HepG2 (cell line): ENCODE results near the gene AFDN. TPM values are rescaled to one million over a fixed set of nuclear protein-coding genes. Genes with fewer than 3 reads are reported as not detected.

Source experiments
- ATF7-NPFF ChIP-seq: sonication (generic); formaldehyde crosslinking; IDR thresholded peaks from 2 replicates; pipeline ENCODE4 v1.8.1; 2023; ENCODE audit warnings: mild to moderate bottlenecking, low read depth, missing genetic modification reagents, moderate library complexity
- CCAR2 ChIP-seq: fragments of 200-400 bp; formaldehyde crosslinking; optimal IDR thresholded peaks from 2 replicates; pipeline ENCODE3; 2018; ENCODE audit warnings: low read depth, mild to moderate bottlenecking, low read length, moderate library complexity
- CTCF ChIP-seq: sonication (generic); formaldehyde crosslinking; IDR thresholded peaks from 2 replicates; pipeline ENCODE4 v1.5.0; 2020; ENCODE audit warnings: mild to moderate bottlenecking, missing genetic modification reagents, moderate library complexity
- GTF2F1 ChIP-seq: fragments of 150-350 bp; IDR thresholded peaks from 2 replicates; pipeline ENCODE4 v1.6.1; 2014; ENCODE audit warnings: low read length
- LCORL ChIP-seq, 2 experiments: fragments of 450-650 bp in 1 of 2; sonication (generic) in 1 of 2; formaldehyde crosslinking in 1 of 2; IDR thresholded peaks; 2 replicates each; pipeline versions ENCODE4 v1.5.0 to v1.6.1; 2017 to 2020; ENCODE audit warnings: antibody characterized with exemption in 1 of 2, missing genetic modification reagents in 1 of 2
- MAFK ChIP-seq, 2 experiments: IDR thresholded peaks in 1 of 2; conservative IDR thresholded peaks in 1 of 2; 2 replicates each; pipeline ENCODE4 v1.6.1; 2011; ENCODE audit warnings: improper control_type of control experiment in 2 of 2, low read length in 2 of 2
- NRL ChIP-seq: sonication (generic); formaldehyde crosslinking; IDR thresholded peaks from 2 replicates; pipeline ENCODE4 v1.5.0; 2020; ENCODE audit warnings: missing genetic modification reagents, mild to moderate bottlenecking, moderate library complexity, borderline replicate concordance
- REXO4 ChIP-seq: sonication (generic); formaldehyde crosslinking; IDR thresholded peaks from 2 replicates; pipeline ENCODE4 v1.8.0; 2022; ENCODE audit warnings: missing genetic modification reagents, mild to moderate bottlenecking, borderline replicate concordance
- RFXAP ChIP-seq: sonication (generic); formaldehyde crosslinking; IDR thresholded peaks from 2 replicates; pipeline ENCODE4 v1.4.0; 2020; ENCODE audit warnings: missing genetic modification reagents, borderline replicate concordance
- RXRA ChIP-seq: sonication (generic); formaldehyde crosslinking; IDR thresholded peaks from 2 replicates; pipeline ENCODE4 v1.5.1; 2020; ENCODE audit warnings: missing genetic modification reagents
- SALL1 ChIP-seq: sonication (generic); formaldehyde crosslinking; IDR thresholded peaks from 2 replicates; pipeline ENCODE4 v1.8.0; 2022; ENCODE audit warnings: mild to moderate bottlenecking, missing genetic modification reagents
- SIX1 ChIP-seq: sonication (generic); formaldehyde crosslinking; IDR thresholded peaks from 2 replicates; pipeline ENCODE4 v1.4.0; 2020; ENCODE audit warnings: missing genetic modification reagents, borderline replicate concordance
- SP5 ChIP-seq: IDR thresholded peaks from 2 replicates; pipeline ENCODE4 v1.6.1; 2016; ENCODE audit warnings: low read depth, borderline replicate concordance
- TARDBP ChIP-seq: sonication (generic); formaldehyde crosslinking; IDR thresholded peaks from 2 replicates; pipeline ENCODE4 v1.8.0; 2022; ENCODE audit warnings: mild to moderate bottlenecking, missing genetic modification reagents
- TBX2 ChIP-seq: sonication (generic); formaldehyde crosslinking; IDR thresholded peaks from 2 replicates; pipeline ENCODE4 v1.5.0; 2020; ENCODE audit warnings: missing genetic modification reagents, mild to moderate bottlenecking, borderline replicate concordance
- U2AF1 ChIP-seq: fragments of 200-400 bp; formaldehyde crosslinking; optimal IDR thresholded peaks from 2 replicates; pipeline ENCODE3; 2017; ENCODE audit warnings: mild to moderate bottlenecking, low read depth, low read length
- XRCC5 ChIP-seq: fragments of 200-400 bp; formaldehyde crosslinking; optimal IDR thresholded peaks from 2 replicates; pipeline ENCODE3; 2017; ENCODE audit warnings: mild to moderate bottlenecking, low read length
- ZBTB7A ChIP-seq: sonication (generic); formaldehyde crosslinking; IDR thresholded peaks from 2 replicates; pipeline ENCODE4 v1.8.0; 2022; ENCODE audit warnings: mild to moderate bottlenecking, missing genetic modification reagents
- ZFP91 ChIP-seq: sonication (generic); formaldehyde crosslinking; IDR thresholded peaks from 2 replicates; pipeline ENCODE4 v1.9.0; 2022; ENCODE audit warnings: missing genetic modification reagents, mild to moderate bottlenecking, borderline replicate concordance
- ZNF292 ChIP-seq: sonication (generic); formaldehyde crosslinking; IDR thresholded peaks from 2 replicates; pipeline ENCODE4 v1.8.1; 2022; ENCODE audit warnings: mild to moderate bottlenecking, low read depth, missing genetic modification reagents, borderline replicate concordance
- ZNF337 ChIP-seq: sonication (generic); formaldehyde crosslinking; IDR thresholded peaks from 2 replicates; pipeline ENCODE4 v1.5.1; 2020; ENCODE audit warnings: missing genetic modification reagents, low read depth, mild to moderate bottlenecking, borderline replicate concordance
- ZNF790 ChIP-seq: sonication (generic); formaldehyde crosslinking; IDR thresholded peaks from 2 replicates; pipeline ENCODE4 v1.8.0; 2022; ENCODE audit warnings: missing genetic modification reagents, mild to moderate bottlenecking, borderline replicate concordance
- ZNF891 ChIP-seq: sonication (generic); formaldehyde crosslinking; IDR thresholded peaks from 2 replicates; pipeline ENCODE4 v1.5.0; 2020; ENCODE audit warnings: mild to moderate bottlenecking, missing genetic modification reagents
- ZSCAN20 ChIP-seq: sonication (generic); formaldehyde crosslinking; IDR thresholded peaks from 2 replicates; pipeline ENCODE4 v1.4.0; 2020; ENCODE audit warnings: missing genetic modification reagents, mild to moderate bottlenecking, borderline replicate concordance
- ZSCAN21 ChIP-seq: sonication (generic); formaldehyde crosslinking; IDR thresholded peaks from 2 replicates; pipeline ENCODE4 v1.8.0; 2022; ENCODE audit warnings: mild to moderate bottlenecking, missing genetic modification reagents, moderate library complexity, borderline replicate concordance
- polyA plus RNA-seq, 8 experiments: library from polyadenylated mRNA; depleted of rRNA in 3 of 8; stranded (reverse) in 7 of 8; unstranded in 1 of 8; fragments of >200 nt; fragmentation: Illumina TruSeq in 4 of 8; extraction: Trizol in 4 of 8; gene quantifications; 2 replicates each; pipeline versions ENCODE4 v1.2.1 to v1.2.3, GENCODE V29; 2011 to 2016; ENCODE audit warnings: low read depth in 4 of 8, missing spikeins in 1 of 8, mixed read lengths in 1 of 8; ENCODE audit not compliant: insufficient read depth in 1 of 8
- total RNA-seq, 5 experiments: library from RNA; depleted of rRNA; stranded (reverse); fragments of >200 nt; fragmentation: Illumina TruSeq; extraction: Trizol; gene quantifications; 2 replicates each; pipeline ENCODE4 v1.2.3, GENCODE V29; 2016; ENCODE audit warnings: low read depth in 1 of 5

The AFDN gene
- total and polyA plus RNA-seq, 2 of the 13 experiments (the other 11 are each of a cell fraction or from before 2014, with no cell fraction given) = 136 to 151 TPM

- TF ChIP-seq MAFK (conservative IDR thresholded peaks at IDR 0.05 in 1 of 2, IDR thresholded peaks at IDR 0.05 in 1 of 2; ENCODE audit: low read length in 2 of 2) (no peak; a peak in 1 of 4 replicates), REXO4 (CRISPR knock-in tag) (no peak), SALL1 (CRISPR knock-in tag) (peak; percentile 57; the same call in 1 of the 2 replicates), ZNF292 (CRISPR knock-in tag) (peak; percentile 75; the same call in 1 of the 2 replicates), ZFP91 (CRISPR knock-in tag) (peak; percentile 20; the same call in 1 of the 2 replicates), ZBTB7A (CRISPR knock-in tag) (peak; percentile 43; the same call in 1 of the 2 replicates), U2AF1 (no peak), LCORL (IDR thresholded peaks at IDR 0.05) (no peak), LCORL (CRISPR knock-in tag; IDR thresholded peaks at IDR 0.05) (0 out of 2 replicates have a peak, but pooled peaks have one; percentile 38), TBX2 (CRISPR knock-in tag) (peak; percentile 39; the same call in 1 of the 2 replicates), ZNF337 (peak; percentile 58; the same call in 1 of the 2 replicates), RFXAP (CRISPR knock-in tag) (no peak), TARDBP (CRISPR knock-in tag) (peak; percentile 48; the same call in 1 of the 2 replicates), CTCF (peak; percentile 46), GTF2F1 (no peak), NRL (CRISPR knock-in tag) (peak; percentile 46; the same call in 1 of the 2 replicates), ZSCAN20 (CRISPR knock-in tag) (no peak), ZNF891 (CRISPR knock-in tag) (no peak), ZSCAN21 (CRISPR knock-in tag) (peak; percentile 74; the same call in 1 of the 2 replicates), ATF7-NPFF (CRISPR knock-in tag) (0 out of 2 replicates have a peak, but pooled peaks have one; percentile 30), SP5 (CRISPR knock-in tag) (no peak; the same call in 1 of the 2 replicates), ZNF790 (CRISPR knock-in tag) (no peak), XRCC5 (no peak), SIX1 (CRISPR knock-in tag) (no peak), RXRA (CRISPR knock-in tag) (0 out of 2 replicates have a peak, but pooled peaks have one; percentile 35), CCAR2 (no peak)
These were observed 35.5 kb upstream of the AFDN start (continued) for GRCh38 chr6:167791091-167791779.
